Activated T-helper 1 cell treated with anti-CD3 and anti-CD28 coated beads, Interleukin-12 subunit alpha, Interleukin-12 subunit beta, Interleukin-2, Interleukin-4 antibody, amounts not matched to agents 30 ng/mL and 10 ng/mL and 1 ng/mL, durations not matched to agents 14 hours and 24 hours and 36 hours (primary cell): ENCODE measurements around the gene SLC9A5. TPM values are rescaled to one million over a fixed set of nuclear protein-coding genes. Genes with fewer than 3 reads are reported as not detected.

Experiments used
- DNase-seq: peaks from one replicate; pipeline ENCODE4 v3.0.0; 2021; ENCODE audit warnings: low spot score
- H3K27ac Mint-ChIP-seq: one replicate; pipeline ENCODE4 v1.8.0; 2021; ENCODE audit warnings: mild to moderate bottlenecking, mixed read lengths
- H3K27me3 Mint-ChIP-seq: one replicate; pipeline ENCODE4 v1.8.0; 2022; ENCODE audit warnings: mild to moderate bottlenecking, moderate library complexity, mixed read lengths; ENCODE audit not compliant: insufficient read depth
- H3K36me3 Mint-ChIP-seq: one replicate; pipeline ENCODE4 v1.8.0; 2021; ENCODE audit warnings: low read depth, mixed read lengths
- H3K4me1 Mint-ChIP-seq: one replicate; pipeline ENCODE4 v1.8.0; 2021; ENCODE audit warnings: low read depth, mixed read lengths
- H3K4me3 Mint-ChIP-seq: one replicate; pipeline ENCODE4 v1.8.0; 2021; ENCODE audit warnings: mild to moderate bottlenecking, moderate library complexity, mixed read lengths
- H3K9me3 Mint-ChIP-seq: one replicate; pipeline ENCODE4 v1.8.0; 2021; ENCODE audit warnings: mixed read lengths
- intact Hi-C: fragments of 100-400 bp; cut with micrococcal nuclease; formaldehyde crosslinking; loops from one replicate; pipeline ENCODE4 v1.15.1; 2024
- total RNA-seq: library from RNA; stranded (reverse); gene quantifications from 2 replicates; pipeline ENCODE4 v1.2.3, GENCODE V29; 2022

SLC9A5 gene
- total RNA-seq, 1 donor from 2014 or later: 5.1 TPM

GRCh38 chr16:67278773-67279295 lies 30.1 kb downstream of the SLC9A5 start:
- no peak for DNase-seq
- H3K4me3 Mint-ChIP-seq: peak overlapping the region; percentile 88
- peaks cover 16% of the 10 kb centered on the region for H3K36me3 Mint-ChIP-seq
- no peaks in the 10 kb centered on the region for H3K9me3 Mint-ChIP-seq
- intact Hi-C loops: loop anchor here (1.0 to 5.0 kb wide), 7 partner anchors 32 to 202 kb away; partner anchors contain the start of genes ATP6V0D1, FHOD1 and ZDHHC1
- peak overlapping the region; percentile 86 for H3K27ac Mint-ChIP-seq
- peaks cover 30% of the 10 kb centered on the region for H3K4me1 Mint-ChIP-seq
- no peaks in the 10 kb centered on the region for H3K27me3 Mint-ChIP-seq

DNA sequence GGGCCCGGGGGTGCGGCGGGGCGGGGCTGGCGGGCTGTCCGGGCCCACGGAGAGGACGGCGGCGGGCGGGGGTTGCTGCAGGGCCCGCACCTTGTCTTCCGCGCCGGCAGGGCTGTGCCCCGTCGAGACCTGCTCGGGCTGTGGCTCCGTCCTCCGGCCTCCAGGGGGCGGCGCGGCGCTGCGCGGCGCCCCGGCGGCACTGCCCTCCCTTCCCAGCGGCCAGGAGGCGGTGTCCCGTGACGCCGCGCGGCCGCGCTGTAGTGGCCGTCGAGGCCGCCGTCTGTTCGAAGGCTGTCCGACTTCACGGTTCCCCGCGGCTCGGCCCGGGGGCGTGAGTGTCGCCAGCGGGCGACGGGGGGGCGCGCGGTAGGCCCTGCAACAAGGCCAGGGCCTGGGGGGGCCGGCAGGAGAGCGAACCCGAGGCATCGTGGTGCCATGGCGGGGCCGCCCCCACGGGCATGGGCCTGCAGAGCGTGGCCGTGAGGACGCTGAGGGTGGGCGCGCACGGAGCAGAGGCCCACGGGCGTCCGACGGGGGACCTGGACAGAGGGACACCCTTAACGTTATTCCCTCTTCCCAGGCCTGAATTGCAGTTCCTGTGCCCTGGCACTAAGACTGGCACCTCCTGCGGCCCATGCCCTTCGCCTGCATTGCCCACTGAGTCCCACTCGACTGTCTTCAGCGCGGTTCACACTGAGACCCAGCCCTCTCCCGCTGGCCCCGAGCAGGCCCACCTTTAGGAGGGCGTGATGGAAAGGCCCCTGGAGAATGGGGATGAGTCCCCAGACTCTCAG lies 30.7 kb downstream of the SLC9A5 start, which contains the start of gene PLEKHG4:
PLEKHG4 (plus strand) TSS at position 237 of the 794 bp plus-strand sequence; CDS start at position 750, 513 bp downstream.
- Mint-ChIP-seq H3K4me1 (peaks cover 30% of the 10 kb centered on the region), H3K27ac (peak within 1 kb of the TSS; percentile 86), H3K27me3 (no peaks in the 10 kb centered on the region), H3K9me3 (no peaks in the 10 kb centered on the region), H3K4me3 (peak within 1 kb of the TSS; percentile 88), H3K36me3 (peaks cover 16% of the 10 kb centered on the region)
- intact Hi-C loops: loop anchor here (1.0 to 5.0 kb wide), 7 partner anchors 32 to 202 kb away; partner anchors contain the start of genes ATP6V0D1, FHOD1 and ZDHHC1
- DNase-seq: peak; percentile 80

DNA sequence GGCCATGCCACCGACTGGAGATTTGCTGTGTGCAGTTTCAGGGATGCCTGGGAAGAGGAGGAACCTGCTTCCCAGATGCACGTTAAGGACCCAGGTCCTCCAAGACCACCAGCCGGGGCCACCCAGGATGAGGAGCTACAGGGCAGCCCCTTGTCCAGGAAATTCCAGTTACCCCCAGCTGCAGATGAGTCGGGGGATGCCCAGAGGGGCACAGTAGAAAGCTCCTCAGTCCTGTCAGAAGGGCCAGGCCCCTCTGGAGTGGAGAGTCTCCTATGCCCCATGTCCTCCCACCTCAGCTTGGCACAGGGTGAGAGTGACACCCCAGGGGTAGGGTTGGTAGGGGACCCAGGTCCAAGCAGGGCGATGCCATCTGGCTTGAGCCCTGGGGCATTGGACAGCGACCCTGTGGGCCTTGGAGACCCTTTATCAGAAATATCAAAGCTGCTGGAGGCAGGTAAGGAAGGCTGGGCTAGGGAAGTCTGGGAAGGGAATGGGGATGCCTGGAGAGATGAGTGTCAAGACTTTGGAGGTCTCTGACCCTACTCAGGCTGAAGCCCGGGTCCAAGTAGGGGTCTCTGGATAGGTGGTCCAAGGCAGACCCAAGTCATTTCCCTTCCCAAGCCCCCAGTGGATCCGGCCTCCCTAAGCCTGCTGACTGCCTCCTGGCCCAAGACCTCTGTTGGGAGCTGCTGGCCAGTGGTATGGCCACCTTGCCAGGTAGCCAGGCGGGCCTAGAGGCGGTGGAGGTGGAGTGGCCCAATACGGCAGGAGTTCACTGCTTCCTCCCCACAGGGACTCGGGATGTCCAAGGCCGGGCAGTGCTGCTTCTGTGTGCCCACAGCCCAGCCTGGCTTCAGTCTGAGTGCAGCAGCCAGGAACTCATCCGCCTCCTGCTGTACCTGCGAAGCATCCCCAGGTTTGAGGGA lies 31.6 kb downstream of the SLC9A5 start:
- H3K27ac Mint-ChIP-seq: no peak overlapping the region
- intact Hi-C loops: no loop called here

GRCh38 chr16:67281536-67282446 lies 33.0 kb downstream of the SLC9A5 start:
- Mint-ChIP-seq H3K36me3 (peaks cover 12% of the 10 kb centered on the region), H3K27me3 (no peaks in the 10 kb centered on the region), H3K4me3 (peak overlapping the region; percentile 56), H3K27ac (no peak overlapping the region), H3K9me3 (no peaks in the 10 kb centered on the region), H3K4me1 (peaks cover 20% of the 10 kb centered on the region)
- DNase-seq: no peak
- intact Hi-C loops: no loop called here

More for the DNA sequence above, 31.6 kb downstream of the SLC9A5 start:
- peaks cover 15% of the 10 kb centered on the region for H3K36me3 Mint-ChIP-seq
- H3K4me3 Mint-ChIP-seq: peak overlapping the region; percentile 68
- H3K27me3 Mint-ChIP-seq: no peaks in the 10 kb centered on the region
- no peak for DNase-seq
- peaks cover 28% of the 10 kb centered on the region for H3K4me1 Mint-ChIP-seq
- no peaks in the 10 kb centered on the region for H3K9me3 Mint-ChIP-seq

- no peaks in the 10 kb centered on the region for H3K27me3 Mint-ChIP-seq
- no peak for DNase-seq
- intact Hi-C loops: no loop called here
- H3K27ac Mint-ChIP-seq: no peak overlapping the region
- peaks cover 16% of the 10 kb centered on the region for H3K4me1 Mint-ChIP-seq
- peaks cover 10% of the 10 kb centered on the region for H3K36me3 Mint-ChIP-seq
- H3K9me3 Mint-ChIP-seq: no peaks in the 10 kb centered on the region
- no peak overlapping the region for H3K4me3 Mint-ChIP-seq
Observed at GRCh38 chr16:67282447-67282805, 33.6 kb downstream of the SLC9A5 start.

DNA sequence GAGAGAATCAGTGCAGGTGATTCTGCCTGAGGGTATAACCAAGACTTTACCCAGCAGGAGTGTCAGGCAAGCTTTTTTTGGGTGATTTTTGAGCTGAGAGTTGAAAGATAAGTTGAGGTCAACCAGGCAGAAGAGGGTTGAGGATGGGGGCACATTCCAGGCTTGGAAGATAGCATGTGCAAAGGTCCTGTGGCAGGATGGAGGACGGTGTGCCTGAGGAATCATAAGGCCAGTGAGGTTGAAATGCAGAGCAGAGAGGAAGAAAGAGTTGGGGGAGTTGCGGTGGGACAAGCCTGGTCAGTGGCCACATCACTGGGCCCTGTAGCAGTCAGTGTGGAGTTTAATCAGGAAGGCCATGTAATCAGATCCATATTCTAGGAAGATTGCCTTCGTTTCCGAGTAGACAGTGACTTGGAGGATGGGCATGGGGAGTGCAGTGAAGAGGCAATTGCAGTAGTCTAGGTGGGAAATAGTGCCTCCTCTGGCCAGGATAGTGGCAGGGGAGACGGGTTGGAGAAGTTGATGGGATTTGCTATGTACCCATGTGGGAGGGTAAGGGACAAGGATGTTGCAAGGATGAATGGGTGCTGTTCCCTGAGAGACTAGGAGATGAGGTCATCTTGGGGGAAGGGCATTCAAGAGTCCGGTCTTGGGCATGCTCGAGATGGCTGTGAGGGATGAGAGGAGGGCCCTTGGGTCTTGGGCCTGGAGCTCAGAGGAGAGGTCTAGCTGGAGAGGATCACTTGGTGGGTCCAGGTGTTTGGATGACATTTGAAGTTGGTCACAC lies 34.5 kb downstream of the SLC9A5 start:
- Mint-ChIP-seq H3K27ac (peak overlapping the region; percentile 7), H3K4me1 (peaks cover 9% of the 10 kb centered on the region), H3K4me3 (no peak overlapping the region), H3K27me3 (no peaks in the 10 kb centered on the region), H3K36me3 (peaks cover 7% of the 10 kb centered on the region), H3K9me3 (no peaks in the 10 kb centered on the region)
- DNase-seq: no peak
- intact Hi-C loops: no loop called here

- intact Hi-C loops: no loop called here
- H3K27ac Mint-ChIP-seq: no peak overlapping the region
- H3K36me3 Mint-ChIP-seq: peaks cover 7% of the 10 kb centered on the region
Observed at GRCh38 chr16:67283826-67284555, 35.2 kb downstream of the SLC9A5 start.

GRCh38 chr16:67284699-67285646 lies 36.2 kb downstream of the SLC9A5 start:
- Mint-ChIP-seq H3K9me3 (no peaks in the 10 kb centered on the region), H3K27me3 (no peaks in the 10 kb centered on the region), H3K27ac (no peak overlapping the region), H3K4me1 (peaks cover 5% of the 10 kb centered on the region), H3K36me3 (peaks cover 7% of the 10 kb centered on the region), H3K4me3 (no peak overlapping the region)
- intact Hi-C loops: no loop called here
- DNase-seq: no peak

More at GRCh38 chr16:67283826-67284555, 35.2 kb downstream of the SLC9A5 start:
- H3K27me3 Mint-ChIP-seq: no peaks in the 10 kb centered on the region
- peaks cover 5% of the 10 kb centered on the region for H3K4me1 Mint-ChIP-seq
- H3K9me3 Mint-ChIP-seq: no peaks in the 10 kb centered on the region
- DNase-seq: no peak
- H3K4me3 Mint-ChIP-seq: no peak overlapping the region

DNA sequence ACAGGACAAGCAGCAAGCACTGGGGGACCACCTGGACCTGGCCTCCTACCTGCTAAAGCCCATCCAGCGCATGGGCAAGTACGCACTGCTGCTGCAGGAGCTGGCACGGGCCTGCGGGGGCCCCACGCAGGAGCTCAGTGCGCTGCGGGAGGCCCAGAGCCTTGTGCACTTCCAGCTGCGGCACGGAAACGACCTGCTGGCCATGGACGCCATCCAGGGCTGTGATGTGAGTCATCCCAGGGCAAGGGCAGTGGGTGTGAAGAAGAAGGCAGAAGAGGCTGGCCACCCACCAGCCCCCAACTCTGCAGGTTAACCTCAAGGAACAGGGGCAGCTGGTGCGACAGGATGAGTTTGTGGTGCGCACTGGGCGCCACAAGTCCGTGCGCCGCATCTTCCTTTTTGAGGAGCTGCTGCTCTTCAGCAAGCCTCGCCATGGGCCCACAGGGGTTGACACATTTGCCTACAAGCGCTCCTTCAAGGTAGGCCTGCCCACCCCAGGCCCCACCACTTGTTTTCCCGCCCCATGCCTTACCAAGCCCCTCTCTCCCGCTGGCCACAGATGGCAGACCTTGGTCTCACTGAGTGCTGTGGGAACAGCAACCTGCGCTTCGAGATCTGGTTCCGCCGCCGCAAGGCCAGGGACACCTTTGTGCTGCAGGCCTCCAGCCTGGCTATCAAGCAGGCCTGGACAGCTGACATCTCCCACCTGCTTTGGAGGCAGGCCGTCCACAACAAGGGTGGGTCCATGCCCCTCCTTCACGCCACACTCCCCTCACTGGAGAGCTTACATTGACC lies 37.9 kb downstream of the SLC9A5 start:
- Mint-ChIP-seq H3K9me3 (no peaks in the 10 kb centered on the region), H3K27me3 (no peaks in the 10 kb centered on the region), H3K4me3 (no peak overlapping the region), H3K4me1 (no peaks in the 10 kb centered on the region), H3K36me3 (peaks cover 7% of the 10 kb centered on the region), H3K27ac (no peak overlapping the region)
- intact Hi-C loops: no loop called here
- no peak for DNase-seq

- Mint-ChIP-seq H3K27me3 (no peaks in the 10 kb centered on the region), H3K4me1 (no peaks in the 10 kb centered on the region), H3K4me3 (no peak overlapping the region), H3K36me3 (peaks cover 5% of the 10 kb centered on the region), H3K27ac (no peak overlapping the region), H3K9me3 (no peaks in the 10 kb centered on the region)
- intact Hi-C loops: no loop called here
- DNase-seq: no peak
Observed at GRCh38 chr16:67287960-67288359, 39.2 kb downstream of the SLC9A5 start.
